Stimulated activated CD4-positive, alpha-beta T cell treated with anti-CD3 and anti-CD28 coated beads, TNF-alpha, amount 100 ng/mL, for 1 hour (primary cell): Measurements from ENCODE around the gene STK32C.

Experiments
- DNase-seq, 3 donors: peaks; one replicate each; pipeline ENCODE4 v3.0.0-alpha.2; 2020; ENCODE audit warnings: low read depth in 3 of 3, low spot score in 1 of 3

Gene STK32C

GRCh38 chr10:132186488-132187429 lies 121.0 kb downstream of the STK32C start, which contains the start of gene DPYSL4:
Gene DPYSL4 (plus strand): TSS chr10:132186948. CDS start chr10:132187064, 116 bp downstream.
- DNase-seq = peak in 2 of 3 donors; percentile 12 to 18

GRCh38 chr10:132185601-132186487 lies 121.9 kb downstream of the STK32C start:
- DNase-seq = peak in 2 of 3 donors; percentile 5 to 43

- no peak for DNase-seq
Measured at GRCh38 chr10:132184816-132185593, 122.7 kb downstream of the STK32C start.

GRCh38 chr10:132183046-132183445 lies 124.7 kb downstream of the STK32C start:
- no peak for DNase-seq

- DNase-seq = no peak
Measured at GRCh38 chr10:132182591-132182990, 125.2 kb downstream of the STK32C start.

GRCh38 chr10:132181691-132182425 lies 125.9 kb downstream of the STK32C start:
- DNase-seq = no peak

- DNase-seq = no peak
Measured at GRCh38 chr10:132180736-132181135, 127.0 kb downstream of the STK32C start.

- no peak for DNase-seq
Measured at GRCh38 chr10:132179551-132180392, 128.0 kb downstream of the STK32C start.

- DNase-seq = no peak
Measured at GRCh38 chr10:132178672-132179545, 128.8 kb downstream of the STK32C start.

- DNase-seq = no peak
Measured at GRCh38 chr10:132178046-132178445, 129.7 kb downstream of the STK32C start.

GRCh38 chr10:132176623-132177500 lies 130.9 kb downstream of the STK32C start:
- no peak for DNase-seq

- DNase-seq = no peak
Measured at GRCh38 chr10:132175907-132176581, 131.7 kb downstream of the STK32C start.

GRCh38 chr10:132175408-132175807 lies 132.3 kb downstream of the STK32C start:
- DNase-seq = no peak

- no peak for DNase-seq
Measured at GRCh38 chr10:132174237-132174636, 133.5 kb downstream of the STK32C start.

- DNase-seq = no peak
Measured at GRCh38 chr10:132173185-132173584, 134.6 kb downstream of the STK32C start.
